H1 (cell line): ENCODE results near the gene DDX31. TPM values are rescaled to one million over a fixed set of nuclear protein-coding genes. Genes with fewer than 3 reads are reported as not detected.

Experiments used
- CTCF ChIA-PET: fragments of 300-600 bp; sonication (Branson Sonifier 250); formaldehyde crosslinking; loops from one replicate; lab custom pipeline; 2021; ENCODE audit not compliant: partially characterized antibody; lab: Charles Lee
- POLR2A ChIA-PET: fragments of 300-600 bp; sonication (Branson Sonifier 250); formaldehyde crosslinking; loops from one replicate; lab custom pipeline; 2021; ENCODE audit warnings: inconsistent platforms; ENCODE audit not compliant: partially characterized antibody; lab: Charles Lee
- DNase-seq, 2 experiments: peaks; one replicate each; pipeline versions ENCODE4 v3.0.0 to v3.0.0-alpha.2; 2010 to 2022; ENCODE audit warnings: low spot score in 2 of 2, low read depth in 1 of 2, mixed read lengths in 1 of 2
- FAIRE-seq: peaks from 2 replicates; lab custom pipeline; 2011; peaks lifted over from hg19 to GRCh38; lab: Jason Lieb, UNC
- H2AFZ ChIP-seq: 2 replicates; pipeline ENCODE4 v1.8.1; 2012; ENCODE audit warnings: low read length, inconsistent platforms
- H2AK5ac ChIP-seq: 2 replicates; pipeline ENCODE4 v1.6.1; 2013; ENCODE audit warnings: low read depth, low read length
- H2BK120ac ChIP-seq: replicated peaks from 2 replicates; pipeline ENCODE3; 2013; ENCODE audit warnings: low read depth, low read length, inconsistent platforms
- H2BK12ac ChIP-seq: 2 replicates; pipeline ENCODE4 v1.6.1; 2013; ENCODE audit warnings: low read depth, low read length
- H2BK15ac ChIP-seq: 2 replicates; pipeline ENCODE4 v1.6.1; 2013; ENCODE audit warnings: low read length
- H2BK20ac ChIP-seq: 2 replicates; pipeline ENCODE4 v1.6.1; 2013; ENCODE audit warnings: low read length
- H2BK5ac ChIP-seq: 2 replicates; pipeline ENCODE4 v1.6.1; 2013; ENCODE audit warnings: low read depth, low read length
- H3K14ac ChIP-seq: 2 replicates; pipeline ENCODE4 v1.6.1; 2013; ENCODE audit warnings: inconsistent platforms; ENCODE audit not compliant: insufficient read length
- H3K18ac ChIP-seq: 2 replicates; pipeline ENCODE4 v1.6.1; 2013; ENCODE audit warnings: low read length; ENCODE audit errors: extremely low read depth
- H3K23ac ChIP-seq: 2 replicates; pipeline ENCODE4 v1.6.1; 2013; ENCODE audit warnings: inconsistent platforms; ENCODE audit not compliant: insufficient read length
- H3K23me2 ChIP-seq: 2 replicates; pipeline ENCODE4 v1.6.1; 2013; ENCODE audit warnings: low read depth, low read length
- H3K27ac ChIP-seq: 2 replicates; pipeline ENCODE4 v1.6.1; 2011; ENCODE audit warnings: low read depth, low read length, inconsistent platforms
- H3K27me3 ChIP-seq, 4 experiments: replicated peaks in 1 of 4; 1 replicate in 1 of 4; 2 replicates in 3 of 4; pipeline versions ENCODE4 v1.6.1 to v1.8.1; 2011 to 2013; ENCODE audit warnings: low read length in 3 of 4, mild to moderate bottlenecking in 3 of 4, inconsistent platforms in 2 of 4, mixed read lengths in 2 of 4, moderate library complexity in 1 of 4; ENCODE audit not compliant: control insufficient read depth in 3 of 4, insufficient read depth in 3 of 4; ENCODE audit errors: extremely low read depth in 1 of 4
- H3K36me3 ChIP-seq, 4 experiments: 2 replicates each; pipeline versions ENCODE4 v1.6.1 to v1.8.1; 2011 to 2013; ENCODE audit warnings: mild to moderate bottlenecking in 4 of 4, low read length in 3 of 4, moderate library complexity in 2 of 4, control low read depth in 1 of 4, inconsistent platforms in 1 of 4; ENCODE audit not compliant: insufficient read depth in 4 of 4, control insufficient read depth in 2 of 4
- H3K4ac ChIP-seq: replicated peaks from 2 replicates; pipeline ENCODE3; 2013; ENCODE audit warnings: low read length, low read depth, mixed read lengths, inconsistent platforms; ENCODE audit not compliant: insufficient read length
- H3K4me1 ChIP-seq, 4 experiments: replicated peaks in 1 of 4; 1 replicate in 1 of 4; 2 replicates in 3 of 4; pipeline versions ENCODE4 v1.6.1 to v1.8.1; 2011 to 2013; ENCODE audit warnings: low read length in 3 of 4, inconsistent platforms in 2 of 4, mixed read lengths in 1 of 4; ENCODE audit not compliant: insufficient read depth in 4 of 4, control insufficient read depth in 3 of 4
- H3K4me2 ChIP-seq, 2 experiments: 2 replicates each; pipeline versions ENCODE4 v1.6.1 to v1.8.1; 2011 to 2013; ENCODE audit warnings: low read depth in 2 of 2, low read length in 2 of 2, control low read depth in 1 of 2, inconsistent platforms in 1 of 2, mild to moderate bottlenecking in 1 of 2; ENCODE audit not compliant: insufficient read depth in 1 of 2
- H3K4me3 ChIP-seq, 4 experiments: fragments of 200-600, 300-600 bp in 1 of 4; sonication (generic), shearing (Covaris generic), sonication (Bioruptor Twin) in 1 of 4; 2 replicates each; pipeline versions ENCODE4 v1.5.1 to v1.8.1; 2011 to 2016; ENCODE audit warnings: low read length in 4 of 4, low read depth in 3 of 4, control low read depth in 2 of 4, inconsistent platforms in 2 of 4, mild to moderate bottlenecking in 2 of 4, mixed read lengths in 1 of 4, moderate library complexity in 1 of 4; ENCODE audit not compliant: insufficient read depth in 2 of 4; ENCODE audit errors: extremely low read depth in 1 of 4
- H3K56ac ChIP-seq: replicated peaks from 2 replicates; pipeline ENCODE3; 2013; ENCODE audit warnings: low read depth, mild to moderate bottlenecking, mixed read lengths, low read length, inconsistent platforms; ENCODE audit not compliant: insufficient read length
- H3K79me1 ChIP-seq: 2 replicates; pipeline ENCODE4 v1.6.1; 2013; ENCODE audit warnings: low read depth, low read length, control low read depth
- H3K79me2 ChIP-seq, 2 experiments: 2 replicates each; pipeline versions ENCODE4 v1.6.1 to v1.8.1; 2012 to 2013; ENCODE audit warnings: low read length in 2 of 2, mild to moderate bottlenecking in 2 of 2, inconsistent platforms in 1 of 2; ENCODE audit not compliant: insufficient read depth in 2 of 2, control insufficient read depth in 1 of 2
- H3K9ac ChIP-seq, 4 experiments: replicated peaks in 1 of 4; 1 replicate in 1 of 4; 2 replicates in 3 of 4; pipeline versions ENCODE4 v1.6.1 to v1.8.1; 2011 to 2013; ENCODE audit warnings: low read depth in 3 of 4, low read length in 3 of 4, control low read depth in 2 of 4, mild to moderate bottlenecking in 2 of 4, moderate library complexity in 2 of 4, inconsistent platforms in 1 of 4; ENCODE audit errors: extremely low read depth in 1 of 4
- H3K9me3 ChIP-seq, 2 experiments: 2 replicates each; pipeline versions ENCODE4 v1.6.1 to v1.8.1; 2012 to 2013; ENCODE audit warnings: mild to moderate bottlenecking in 2 of 2, moderate library complexity in 2 of 2, control low read depth in 1 of 2, inconsistent platforms in 1 of 2, low read depth in 1 of 2, low read length in 1 of 2, mixed read lengths in 1 of 2; ENCODE audit not compliant: insufficient read depth in 2 of 2
- H4K20me1 ChIP-seq, 2 experiments: replicated peaks in 1 of 2; 2 replicates each; pipeline versions ENCODE3 to v1.8.1; 2011 to 2013; ENCODE audit warnings: inconsistent platforms in 2 of 2, low read length in 2 of 2, mild to moderate bottlenecking in 1 of 2; ENCODE audit not compliant: insufficient read depth in 2 of 2, control insufficient read depth in 1 of 2
- H4K5ac ChIP-seq: 2 replicates; pipeline ENCODE4 v1.6.1; 2013; ENCODE audit warnings: low read length, low read depth, mixed read lengths, inconsistent platforms; ENCODE audit not compliant: insufficient read length
- H4K8ac ChIP-seq: 2 replicates; pipeline ENCODE4 v1.8.0; 2013; ENCODE audit warnings: mild to moderate bottlenecking, moderate library complexity, low read length, inconsistent platforms; ENCODE audit not compliant: insufficient read depth; ENCODE audit errors: extremely low read depth
- H4K91ac ChIP-seq: replicated peaks from 2 replicates; pipeline ENCODE3; 2013; ENCODE audit warnings: low read length, mixed read lengths, inconsistent platforms; ENCODE audit not compliant: insufficient read length
- CBX5 ChIP-seq: fragments of 300-800, 300-1000 bp; sonication (generic); IDR thresholded peaks from 2 replicates; pipeline ENCODE4 v1.7.1; 2016; ENCODE audit warnings: antibody characterized with exemption, low read length, low read depth
- CHD1 ChIP-seq: IDR thresholded peaks from 2 replicates; pipeline ENCODE4 v1.6.1; 2012; ENCODE audit warnings: low read depth, low read length, improper control_type of control experiment
- FOSL1 ChIP-seq: IDR thresholded peaks from 2 replicates; pipeline ENCODE4 v1.6.1; 2011; ENCODE audit warnings: mild to moderate bottlenecking, low read depth, low read length, moderate library complexity; ENCODE audit not compliant: insufficient read depth
- KDM4A ChIP-seq: IDR thresholded peaks from one replicate; pipeline ENCODE4 v1.7.1; 2012; ENCODE audit warnings: low read depth, mild to moderate bottlenecking, moderate library complexity, low read length, inconsistent platforms; ENCODE audit not compliant: severe bottlenecking
- MAFK ChIP-seq: IDR thresholded peaks from 2 replicates; pipeline ENCODE4 v1.6.1; 2012; ENCODE audit warnings: low read depth, mild to moderate bottlenecking, improper control_type of control experiment, low read length
- NRF1 ChIP-seq: IDR thresholded peaks from 2 replicates; pipeline ENCODE4 v1.6.1; 2011; ENCODE audit warnings: mild to moderate bottlenecking, low read depth, low read length, improper control_type of control experiment
- POLR2AphosphoS5 ChIP-seq: IDR thresholded peaks from 2 replicates; pipeline ENCODE4 v1.6.1; 2011; ENCODE audit warnings: low read depth, low read length
- SIN3A ChIP-seq, 2 experiments: IDR thresholded peaks in 1 of 2; conservative IDR thresholded peaks in 1 of 2; 2 replicates each; pipeline ENCODE4 v1.6.1; 2011 to 2012; ENCODE audit warnings: low read length in 2 of 2, improper control_type of control experiment in 1 of 2, low read depth in 1 of 2, mild to moderate bottlenecking in 1 of 2
- SP4 ChIP-seq: IDR thresholded peaks from 2 replicates; pipeline ENCODE4 v1.6.1; 2012; ENCODE audit warnings: low read length, inconsistent platforms
- SRF ChIP-seq: IDR thresholded peaks from 2 replicates; pipeline ENCODE4 v1.6.1; 2011; ENCODE audit warnings: mild to moderate bottlenecking, low read depth, low read length, moderate library complexity
- TAF1 ChIP-seq: IDR thresholded peaks from 2 replicates; pipeline ENCODE4 v1.6.1; 2011; ENCODE audit warnings: mild to moderate bottlenecking, low read depth, low read length
- TBP ChIP-seq: IDR thresholded peaks from 2 replicates; pipeline ENCODE4 v1.6.1; 2011; ENCODE audit warnings: low read depth, low read length, improper control_type of control experiment
- ZNF274 ChIP-seq: IDR thresholded peaks from 2 replicates; pipeline ENCODE4 v1.7.0; 2012; ENCODE audit warnings: low read length, borderline replicate concordance; ENCODE audit errors: extremely low read depth
- WGBS, 2 experiments: shearing (Covaris generic) in 1 of 2; methylation state at CpG; one replicate each; pipeline versions ENCODE4 v1.1.6 to v1.1.7; 2013 to 2015; ENCODE audit warnings: low lambda C conversion rate in 2 of 2, mixed read lengths in 2 of 2, inconsistent platforms in 1 of 2, low coverage in 1 of 2, missing lambda C conversion rate in 1 of 2; ENCODE audit not compliant: insufficient replicate concordance in 2 of 2, insufficient coverage in 1 of 2, insufficient read length in 1 of 2; ENCODE audit errors: extremely low coverage in 1 of 2, missing lambda C conversion rate in 1 of 2; 5-methylcytosine and 5-hydroxymethylcytosine counted together
- polyA plus RNA-seq, 7 experiments: library from polyadenylated mRNA; depleted of rRNA in 3 of 7; stranded (reverse) in 5 of 7; unstranded in 2 of 7; fragments of >200 nt in 5 of 7; fragments of 200-250 nt in 2 of 7; gene quantifications; 1 replicate in 5 of 7; 2 replicates in 1 of 7; 4 replicates in 1 of 7; pipeline versions ENCODE4 v1.2.1 to v1.2.3, GENCODE V29; 2011 to 2013; ENCODE audit warnings: missing spikeins in 2 of 7, mixed read lengths in 2 of 7
- total RNA-seq: library from RNA; stranded (reverse); fragmentation: NEBNext Ultra II Directional; extraction: Animal tissue kit (Norgen Biotek cat#: 25700); gene quantifications from 2 replicates; pipeline ENCODE4 v1.2.1, GENCODE V29; 2021
- TF ChIP-seq, protein P1 (sequence below): IDR thresholded peaks from 2 replicates; pipeline ENCODE4 v1.6.1; 2011; ENCODE audit warnings: low read length, improper control_type of control experiment

DDX31 gene
- total and polyA plus RNA-seq, 2 of the 8 experiments (the other 6 are each of a cell fraction or from before 2014, with no cell fraction given), result 9.5 to 23.7 TPM

- DNase-seq, result no peak
- FAIRE-seq, result no peak
- peaks cover 11 to 14% of the 10 kb centered on the region in 2 experiments for H4K20me1 ChIP-seq
- no peak overlapping the region for H3K4me2 ChIP-seq
- 91% methylated on average over 5 of the region's 5 CpGs; no CpG with 5 or more reads in 1 of the 2 experiments for WGBS, 2 experiments
- H3K56ac ChIP-seq, result no peak overlapping the region
- H3K79me2 ChIP-seq, result peaks cover 0 to 81% of the 10 kb centered on the region in 2 experiments; a peak in 3 of 4 replicates
- H3K23ac ChIP-seq, result no peak overlapping the region
- no peak overlapping the region for H3K4ac ChIP-seq
- H3K14ac ChIP-seq, result no peak overlapping the region
- H2AFZ ChIP-seq, result no peak overlapping the region
- H3K27ac ChIP-seq, result no peak overlapping the region
- H4K8ac ChIP-seq, result no peak overlapping the region
- ChIA-PET POLR2A (interaction anchor here (0.6 to 1.3 kb wide), 3 partner anchors 10 to 37 kb away, joined by 3 to 4 read pairs (median 3); no protein-coding TSS in a partner anchor), CTCF (no interaction called here)
- no peaks in the 10 kb centered on the region for H3K27me3 ChIP-seq
- H3K23me2 ChIP-seq, result no peaks in the 10 kb centered on the region
- H3K79me1 ChIP-seq, result peaks cover 9% of the 10 kb centered on the region; the same call in 1 of the 2 replicates
- no peaks in the 10 kb centered on the region for H3K4me1 ChIP-seq
- H2BK15ac ChIP-seq, result no peak overlapping the region
- H2BK20ac ChIP-seq, result no peak overlapping the region
- H2BK5ac ChIP-seq, result no peak overlapping the region
- H3K18ac ChIP-seq, result no peak overlapping the region
- H3K9ac ChIP-seq, result no peak overlapping the region
- H3K4me3 ChIP-seq, result no peak overlapping the region
- H2BK12ac ChIP-seq, result no peak overlapping the region
- H3K36me3 ChIP-seq, result peaks cover 17 to 60% (median 53%) of the 10 kb centered on the region in 4 experiments
- no peak overlapping the region for H4K91ac ChIP-seq
- H2BK120ac ChIP-seq, result no peak overlapping the region
- no peaks in the 10 kb centered on the region for H3K9me3 ChIP-seq
- H2AK5ac ChIP-seq, result no peak overlapping the region
- H4K5ac ChIP-seq, result no peak overlapping the region
- TF ChIP-seq, protein P1, sequence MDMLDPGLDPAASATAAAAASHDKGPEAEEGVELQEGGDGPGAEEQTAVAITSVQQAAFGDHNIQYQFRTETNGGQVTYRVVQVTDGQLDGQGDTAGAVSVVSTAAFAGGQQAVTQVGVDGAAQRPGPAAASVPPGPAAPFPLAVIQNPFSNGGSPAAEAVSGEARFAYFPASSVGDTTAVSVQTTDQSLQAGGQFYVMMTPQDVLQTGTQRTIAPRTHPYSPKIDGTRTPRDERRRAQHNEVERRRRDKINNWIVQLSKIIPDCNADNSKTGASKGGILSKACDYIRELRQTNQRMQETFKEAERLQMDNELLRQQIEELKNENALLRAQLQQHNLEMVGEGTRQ, result no peak
- TF ChIP-seq NRF1, result no peak
- no peak for TF ChIP-seq TAF1
- TF ChIP-seq SRF, result no peak
- no peak for TF ChIP-seq CBX5
- no peak for TF ChIP-seq SIN3A (conservative IDR thresholded peaks at IDR 0.05 in 1 of 2, IDR thresholded peaks at IDR 0.05 in 1 of 2; ENCODE audit: low read depth in 1 of 2, low read length in 2 of 2)
- TF ChIP-seq KDM4A, result no peak
- no peak for TF ChIP-seq MAFK
- no peak for TF ChIP-seq ZNF274
- TF ChIP-seq SP4, result no peak
- TF ChIP-seq FOSL1, result no peak
- no peak for TF ChIP-seq TBP
- no peak for TF ChIP-seq POLR2AphosphoS5
- TF ChIP-seq CHD1, result no peak
Measured at GRCh38 chr9:132681561-132681960, 11.8 kb upstream of the DDX31 start.
